Nephron (organoid): ENCODE results near the gene IL24.
A peak's percentile ranks its signal among the peaks of the same experiment; 100 is the strongest.

ENCODE experiments used
- H3K27ac Mint-ChIP-seq, 3 experiments: 2 replicates each; pipeline ENCODE4 v1.8.0; 2020; ENCODE audit warnings: mixed read lengths in 3 of 3, mild to moderate bottlenecking in 2 of 3, moderate library complexity in 1 of 3
- H3K27me3 Mint-ChIP-seq: 2 replicates; pipeline ENCODE4 v1.8.0; 2021; ENCODE audit warnings: low read depth, mild to moderate bottlenecking, moderate library complexity, mixed read lengths
- H3K36me3 Mint-ChIP-seq: 2 replicates; pipeline ENCODE4 v1.8.0; 2020; ENCODE audit warnings: low read depth, mixed read lengths
- H3K4me1 Mint-ChIP-seq: 2 replicates; pipeline ENCODE4 v1.8.0; 2020; ENCODE audit warnings: mixed read lengths
- H3K4me3 Mint-ChIP-seq, 3 experiments: 2 replicates each; pipeline ENCODE4 v1.8.0; 2020; ENCODE audit warnings: mild to moderate bottlenecking in 3 of 3, mixed read lengths in 3 of 3, moderate library complexity in 2 of 3
- H3K9me3 Mint-ChIP-seq: 2 replicates; pipeline ENCODE4 v1.8.0; 2020; ENCODE audit warnings: mixed read lengths
- TF ChIP-seq, protein P1 (sequence below), 3 experiments: fragments of 200-600 bp; sonication (generic); IDR thresholded peaks; one replicate each; pipeline ENCODE4 v1.5.0; 2021; ENCODE audit warnings: antibody characterized with exemption in 3 of 3; ENCODE audit not compliant: unreplicated experiment in 3 of 3

The IL24 gene

DNA sequence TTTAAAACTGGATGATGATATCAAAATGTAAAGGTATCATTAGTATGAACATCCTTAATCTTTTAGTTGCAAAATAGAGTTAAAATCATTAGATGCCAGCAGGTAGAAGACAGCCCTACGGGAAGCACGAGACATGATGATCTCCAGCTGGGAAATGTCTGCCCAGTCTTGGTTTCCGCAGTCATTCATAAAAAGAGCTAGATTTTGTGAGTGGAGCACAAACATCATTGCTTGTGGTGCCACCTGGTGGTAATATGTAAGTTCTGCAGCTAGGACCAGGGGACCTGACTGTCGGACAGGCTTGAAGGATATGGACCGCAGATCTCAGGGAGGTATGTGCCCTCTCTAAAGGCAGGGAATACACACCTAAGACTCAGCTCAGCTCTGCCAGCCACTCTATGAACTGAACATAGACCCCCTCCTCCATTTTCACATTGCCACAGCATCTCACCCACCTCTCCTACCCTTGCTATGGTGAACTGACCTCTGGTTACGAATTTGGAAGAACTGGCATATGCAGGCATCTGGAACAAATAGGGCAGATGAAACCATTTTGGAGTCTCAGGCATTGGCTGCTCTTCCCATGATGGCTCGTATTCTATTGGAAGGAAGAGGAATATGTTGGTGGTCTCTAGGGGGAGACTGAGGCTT lies 15.3 kb downstream of the IL24 start:
- Mint-ChIP-seq H3K27ac (no peak overlapping the region), H3K9me3 (no peaks in the 10 kb centered on the region), H3K4me3 (no peak overlapping the region), H3K36me3 (no peaks in the 10 kb centered on the region), H3K4me1 (peaks cover 4% of the 10 kb centered on the region), H3K27me3 (peaks cover 80% of the 10 kb centered on the region)
- TF ChIP-seq, protein P1, sequence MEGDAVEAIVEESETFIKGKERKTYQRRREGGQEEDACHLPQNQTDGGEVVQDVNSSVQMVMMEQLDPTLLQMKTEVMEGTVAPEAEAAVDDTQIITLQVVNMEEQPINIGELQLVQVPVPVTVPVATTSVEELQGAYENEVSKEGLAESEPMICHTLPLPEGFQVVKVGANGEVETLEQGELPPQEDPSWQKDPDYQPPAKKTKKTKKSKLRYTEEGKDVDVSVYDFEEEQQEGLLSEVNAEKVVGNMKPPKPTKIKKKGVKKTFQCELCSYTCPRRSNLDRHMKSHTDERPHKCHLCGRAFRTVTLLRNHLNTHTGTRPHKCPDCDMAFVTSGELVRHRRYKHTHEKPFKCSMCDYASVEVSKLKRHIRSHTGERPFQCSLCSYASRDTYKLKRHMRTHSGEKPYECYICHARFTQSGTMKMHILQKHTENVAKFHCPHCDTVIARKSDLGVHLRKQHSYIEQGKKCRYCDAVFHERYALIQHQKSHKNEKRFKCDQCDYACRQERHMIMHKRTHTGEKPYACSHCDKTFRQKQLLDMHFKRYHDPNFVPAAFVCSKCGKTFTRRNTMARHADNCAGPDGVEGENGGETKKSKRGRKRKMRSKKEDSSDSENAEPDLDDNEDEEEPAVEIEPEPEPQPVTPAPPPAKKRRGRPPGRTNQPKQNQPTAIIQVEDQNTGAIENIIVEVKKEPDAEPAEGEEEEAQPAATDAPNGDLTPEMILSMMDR (IDR thresholded peaks at IDR 0.05; ENCODE audit: unreplicated experiment in 3 of 3) = peak; percentile 77 to 83 (median 77)

DNA sequence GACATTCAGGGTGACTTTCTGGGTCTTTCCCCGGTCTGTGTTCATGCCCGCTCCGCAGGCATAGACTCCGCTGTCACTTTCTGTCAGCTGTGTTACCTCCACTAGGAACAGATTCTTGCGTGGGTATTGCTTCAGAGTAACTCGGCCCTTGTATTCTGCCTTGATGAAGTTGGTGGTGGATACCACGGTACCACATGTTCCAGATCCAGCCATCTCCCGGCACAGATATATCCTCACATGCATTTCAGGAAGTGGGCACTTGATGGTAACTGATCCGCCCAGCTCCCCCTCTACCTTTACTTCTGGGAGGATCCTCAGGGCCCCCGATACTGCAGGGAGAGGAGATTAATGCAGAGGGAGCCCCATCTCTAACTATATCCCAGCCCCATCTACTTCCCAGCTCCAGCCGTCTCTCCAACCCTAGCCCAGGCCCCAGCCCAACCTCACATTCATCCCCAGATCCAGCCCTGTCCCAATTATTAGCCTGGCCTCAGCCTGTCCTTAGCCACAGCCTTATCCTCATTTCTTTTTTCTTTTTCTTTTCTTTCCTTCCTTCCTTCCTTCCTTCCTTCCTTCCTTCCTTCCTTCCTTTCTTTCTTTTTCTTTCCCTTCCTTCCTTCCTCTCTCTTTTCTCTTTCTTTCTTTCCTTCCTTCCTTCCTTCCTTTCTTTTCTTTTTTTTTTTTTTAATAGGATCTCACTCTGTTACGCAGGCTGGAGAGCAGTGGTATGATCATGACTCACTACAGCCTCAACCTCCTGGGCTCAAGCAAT lies 16.7 kb downstream of the IL24 start:
- Mint-ChIP-seq H3K9me3 (no peaks in the 10 kb centered on the region), H3K4me3 (no peak overlapping the region), H3K36me3 (no peaks in the 10 kb centered on the region), H3K27ac (no peak overlapping the region), H3K27me3 (peaks cover 70% of the 10 kb centered on the region), H3K4me1 (peaks cover 1% of the 10 kb centered on the region)
- TF ChIP-seq, protein P1 (IDR thresholded peaks at IDR 0.05; ENCODE audit: unreplicated experiment in 3 of 3) = no peak

DNA sequence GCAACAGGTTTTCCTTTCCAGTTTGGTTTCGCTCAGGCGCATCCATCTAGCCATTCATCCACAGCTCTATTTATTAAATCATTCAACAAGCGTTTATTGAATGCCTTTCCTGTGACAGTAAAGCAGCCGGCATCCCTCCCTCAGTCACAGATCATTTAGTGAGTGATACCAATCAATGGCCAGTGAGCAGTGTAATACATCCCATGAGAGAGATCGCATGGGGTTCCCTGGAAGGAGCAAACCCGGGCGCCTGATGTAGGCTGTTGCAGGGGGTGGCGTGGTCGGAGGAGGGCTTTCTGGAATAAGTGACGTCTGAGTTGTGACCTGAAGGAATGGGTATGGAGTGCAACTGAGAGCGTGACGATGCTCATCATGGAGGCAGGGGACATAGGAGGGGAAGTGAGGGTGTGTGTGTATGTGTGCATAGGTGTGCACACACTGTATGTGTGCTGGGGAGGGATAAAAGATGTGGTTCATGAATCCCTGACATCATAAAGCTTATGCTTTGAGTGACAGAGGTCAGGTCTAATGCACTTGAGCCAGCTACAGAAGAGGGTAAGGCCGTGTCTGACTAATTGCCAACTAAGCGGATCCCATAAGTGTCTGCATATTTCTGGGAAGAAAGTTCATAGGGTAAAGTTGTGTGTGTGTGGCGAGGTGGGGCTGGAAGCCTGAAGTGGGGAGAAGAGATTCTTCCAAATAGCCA lies 17.9 kb downstream of the IL24 start:
- no peak overlapping the region for H3K4me3 Mint-ChIP-seq
- no peaks in the 10 kb centered on the region for H3K9me3 Mint-ChIP-seq
- no peaks in the 10 kb centered on the region for H3K4me1 Mint-ChIP-seq
- TF ChIP-seq, protein P1 (IDR thresholded peaks at IDR 0.05; ENCODE audit: unreplicated experiment in 3 of 3) = no peak
- H3K27ac Mint-ChIP-seq = no peak overlapping the region
- no peaks in the 10 kb centered on the region for H3K36me3 Mint-ChIP-seq
- H3K27me3 Mint-ChIP-seq = peaks cover 63% of the 10 kb centered on the region

DNA sequence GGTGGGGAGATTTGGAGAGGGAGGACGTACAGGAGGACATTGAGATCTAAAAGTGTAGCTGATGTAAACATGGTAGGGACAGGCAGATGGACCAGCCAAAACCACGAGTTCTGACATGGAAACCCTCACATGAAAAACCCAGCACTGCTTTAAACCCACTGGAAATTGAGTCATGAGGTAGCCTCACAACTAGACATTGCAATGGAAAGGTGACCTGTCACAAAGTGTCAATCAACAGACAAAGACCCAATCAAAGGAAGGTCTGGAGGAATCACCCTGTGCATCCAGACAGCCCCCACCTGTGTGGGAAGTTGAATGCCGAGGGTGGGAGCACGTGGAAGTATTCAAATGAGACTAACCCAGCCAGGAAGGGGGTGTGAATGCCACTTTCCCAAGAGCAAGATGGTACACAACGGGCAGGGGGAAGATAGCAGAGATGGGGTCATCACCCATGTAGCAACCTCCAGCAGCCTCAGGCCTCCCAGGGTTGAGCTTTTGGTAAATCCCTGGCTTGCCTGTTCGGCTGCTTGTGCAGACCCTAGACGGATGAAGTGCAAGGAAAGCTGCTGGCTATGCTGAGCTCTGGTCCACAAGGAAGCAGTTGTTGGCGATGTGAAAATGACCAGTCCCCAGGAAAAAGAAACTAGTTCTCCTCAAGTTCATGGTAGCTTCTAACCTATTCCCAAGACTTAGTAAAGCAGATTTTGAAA lies 18.9 kb downstream of the IL24 start:
- Mint-ChIP-seq H3K27me3 (peaks cover 54% of the 10 kb centered on the region), H3K9me3 (no peaks in the 10 kb centered on the region), H3K4me1 (no peaks in the 10 kb centered on the region), H3K36me3 (no peaks in the 10 kb centered on the region), H3K27ac (no peak overlapping the region), H3K4me3 (no peak overlapping the region)
- TF ChIP-seq, protein P1 (IDR thresholded peaks at IDR 0.05; ENCODE audit: unreplicated experiment in 3 of 3) = no peak

DNA sequence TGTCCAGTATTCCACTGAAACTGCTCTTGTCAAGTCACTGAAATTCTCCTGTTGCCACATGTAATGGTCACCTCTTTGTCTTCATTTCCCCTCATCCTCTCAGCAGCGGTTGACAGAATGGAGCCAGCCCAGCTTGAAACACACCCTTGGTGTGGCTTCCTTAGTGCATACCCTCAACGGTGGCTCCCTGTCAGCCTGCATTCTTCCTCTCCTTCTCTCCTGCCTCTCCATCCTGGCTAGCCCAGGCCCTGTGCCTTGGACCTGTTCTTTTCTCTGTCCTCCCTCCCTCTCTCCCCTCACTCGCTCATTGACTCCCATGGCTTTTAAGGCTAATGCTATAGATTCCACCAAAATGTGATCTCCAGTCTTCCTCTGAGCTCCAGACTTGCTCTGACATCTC lies 20.8 kb downstream of the IL24 start:
- Mint-ChIP-seq H3K27me3 (peaks cover 37% of the 10 kb centered on the region), H3K4me3 (no peak overlapping the region), H3K9me3 (no peaks in the 10 kb centered on the region), H3K36me3 (no peaks in the 10 kb centered on the region), H3K27ac (no peak overlapping the region), H3K4me1 (no peaks in the 10 kb centered on the region)
- TF ChIP-seq, protein P1 (IDR thresholded peaks at IDR 0.05; ENCODE audit: unreplicated experiment in 3 of 3) = no peak
